Activated CD4-positive, alpha-beta T cell treated with anti-CD3 and anti-CD28 coated beads for 36 hours (primary cell): ENCODE data around the gene MPV17. TPM values are rescaled to one million over a fixed set of nuclear protein-coding genes. Genes with fewer than 3 reads are reported as not detected.
A peak's percentile ranks its signal among the peaks of the same experiment; 100 is the strongest.

ENCODE experiments used
- ATAC-seq: fragments of 200-7000 bp; cut with Tn5 transposase; one replicate; pipeline ENCODE4 v1.10.0; 2021; ENCODE audit warnings: mild to moderate bottlenecking, moderate library complexity
- CTCF ChIA-PET: fragments of 350-600 bp; sonication (Branson Sonifier 250); formaldehyde crosslinking; loops from one replicate; lab custom pipeline; 2021; ENCODE audit warnings: antibody characterized with exemption; lab: Charles Lee
- POLR2A ChIA-PET: fragments of 350-600 bp; sonication (Branson Sonifier 250); formaldehyde crosslinking; loops from one replicate; lab custom pipeline; 2021; ENCODE audit warnings: antibody characterized with exemption, inconsistent platforms; lab: Charles Lee
- DNase-seq: peaks from one replicate; pipeline ENCODE4 v3.0.0-alpha.2; 2020
- H3K27ac Mint-ChIP-seq: one replicate; pipeline ENCODE4 v1.8.0; 2021; ENCODE audit warnings: mixed read lengths
- H3K27me3 Mint-ChIP-seq: one replicate; pipeline ENCODE4 v1.8.0; 2021; ENCODE audit warnings: mixed read lengths
- H3K36me3 Mint-ChIP-seq: one replicate; pipeline ENCODE4 v1.8.0; 2021; ENCODE audit warnings: low read depth, mixed read lengths
- H3K4me1 Mint-ChIP-seq: one replicate; pipeline ENCODE4 v1.8.0; 2021; ENCODE audit warnings: mixed read lengths
- H3K4me3 Mint-ChIP-seq: one replicate; pipeline ENCODE4 v1.8.0; 2021; ENCODE audit warnings: mild to moderate bottlenecking, moderate library complexity, mixed read lengths
- H3K9me3 Mint-ChIP-seq: one replicate; pipeline ENCODE4 v1.8.0; 2021; ENCODE audit warnings: low read depth, mixed read lengths
- intact Hi-C, 2 experiments: fragments of 100-400 bp; cut with DNase I in 1 of 2; cut with micrococcal nuclease in 1 of 2; formaldehyde crosslinking; loops; one replicate each; pipeline versions ENCODE4 v1.14.2 to v1.15.1; 2022 to 2024; cut with DNase I, micrococcal nuclease
- total RNA-seq, 2 experiments: library from RNA; stranded (reverse); gene quantifications; one replicate each; pipeline ENCODE4 v1.2.3, GENCODE V29; 2021

The MPV17 gene
- total RNA-seq = 100 to 1,000 TPM in 1 of 2 experiments, 10 to 100 TPM in 1; 93.4 to 103 TPM

GRCh38 chr2:27322766-27323595 lies at the start of gene MPV17:
Gene MPV17 (minus strand): TSS chr2:27323097. CDS start chr2:27322517, 580 bp downstream.
- CTCF ChIA-PET = interaction anchor here (0.6 to 1.4 kb wide), 9 partner anchors 20 to 382 kb away, joined by 3 to 7 read pairs (median 3); partner anchors contain the start of gene TRIM54
- Mint-ChIP-seq H3K27me3 (no peaks in the 10 kb centered on the region), H3K4me1 (peaks cover 17% of the 10 kb centered on the region), H3K9me3 (no peaks in the 10 kb centered on the region), H3K27ac (peak within 1 kb of the TSS; percentile 98), H3K36me3 (peaks cover 23% of the 10 kb centered on the region), H3K4me3 (peak within 1 kb of the TSS; percentile 98)
- DNase-seq = peak; percentile 94
- peak; percentile 99 for ATAC-seq
- POLR2A ChIA-PET = interaction anchor here (0.6 kb wide), 2 partner anchors 7 to 131 kb away, joined by 3 read pairs; no protein-coding TSS in a partner anchor
- intact Hi-C loops = loop anchor here (1.0 to 2.0 kb wide), 9 partner anchors 33 to 272 kb away; partner anchors contain the start of genes EIF2B4 (in 2 of the 2), GTF3C2 (in 2 of the 2), SNX17 (in 2 of the 2) and AGBL5 (in 1 of the 2)

DNA sequence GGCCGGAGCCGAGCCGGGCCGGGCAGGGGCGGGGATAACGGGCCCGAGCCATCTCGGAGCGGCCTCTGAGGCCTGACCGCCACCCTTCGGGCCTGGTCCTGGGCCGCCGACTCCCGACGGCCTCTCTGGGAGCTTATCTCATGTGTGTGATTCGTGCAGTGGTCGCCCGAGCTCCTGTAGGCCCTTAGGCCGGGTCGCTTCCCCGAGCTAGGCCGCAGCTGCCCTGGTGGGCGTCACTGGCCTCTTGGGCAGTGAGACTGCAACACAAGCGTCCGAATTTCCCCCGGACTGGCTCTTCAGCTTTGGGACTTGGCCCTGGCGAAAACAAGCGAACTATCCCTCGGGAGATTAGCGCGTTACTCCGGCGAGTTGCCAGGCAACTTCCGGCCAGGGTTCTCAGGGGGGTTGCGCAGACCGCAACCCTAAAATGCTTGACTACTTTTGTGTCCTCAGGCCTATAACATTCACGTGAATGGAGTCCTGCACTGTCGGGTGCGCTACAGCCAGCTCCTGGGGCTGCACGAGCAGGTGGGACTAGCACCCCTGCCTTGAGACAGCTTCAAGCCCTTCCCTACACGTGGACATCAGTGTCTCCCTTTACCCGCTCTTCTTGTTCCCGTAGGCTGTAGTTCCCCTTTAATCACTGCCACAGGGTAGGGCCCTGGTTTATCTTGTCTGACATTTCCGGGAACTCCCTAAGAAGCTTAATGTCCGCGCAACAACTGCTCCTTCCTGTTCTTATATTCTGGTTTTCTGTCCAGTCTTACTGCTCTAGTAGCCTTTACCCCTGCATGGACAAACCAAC lies 48.1 kb upstream of the MPV17 start:
- peaks cover 39% of the 10 kb centered on the region for H3K4me1 Mint-ChIP-seq
- peak; percentile 52 for DNase-seq
- ATAC-seq = peak; percentile 7
- H3K27ac Mint-ChIP-seq = peak overlapping the region; percentile 95
- CTCF ChIA-PET = interaction anchor here (0.5 to 2.9 kb wide), 5 partner anchors 9 to 312 kb away, joined by 3 to 18 read pairs (median 4); partner anchors contain the start of genes GTF3C2 and ZNF513
- POLR2A ChIA-PET = interaction anchor here (0.7 to 1.7 kb wide), 2 partner anchors 14 to 39 kb away, joined by 3 to 5 read pairs; partner anchors contain the start of genes GTF3C2 and PPM1G
- no peaks in the 10 kb centered on the region for H3K27me3 Mint-ChIP-seq
- H3K9me3 Mint-ChIP-seq = no peaks in the 10 kb centered on the region
- H3K36me3 Mint-ChIP-seq = peaks cover 53% of the 10 kb centered on the region
- H3K4me3 Mint-ChIP-seq = peak overlapping the region; percentile 90
- intact Hi-C loops = loop anchor here (1.0 to 5.0 kb wide), 18 partner anchors 9 to 521 kb away; partner anchors contain the start of genes GTF3C2 (in 2 of the 2), IFT172 (in 2 of the 2), MPV17 (in 2 of the 2) and NRBP1 (in 2 of the 2)

DNA sequence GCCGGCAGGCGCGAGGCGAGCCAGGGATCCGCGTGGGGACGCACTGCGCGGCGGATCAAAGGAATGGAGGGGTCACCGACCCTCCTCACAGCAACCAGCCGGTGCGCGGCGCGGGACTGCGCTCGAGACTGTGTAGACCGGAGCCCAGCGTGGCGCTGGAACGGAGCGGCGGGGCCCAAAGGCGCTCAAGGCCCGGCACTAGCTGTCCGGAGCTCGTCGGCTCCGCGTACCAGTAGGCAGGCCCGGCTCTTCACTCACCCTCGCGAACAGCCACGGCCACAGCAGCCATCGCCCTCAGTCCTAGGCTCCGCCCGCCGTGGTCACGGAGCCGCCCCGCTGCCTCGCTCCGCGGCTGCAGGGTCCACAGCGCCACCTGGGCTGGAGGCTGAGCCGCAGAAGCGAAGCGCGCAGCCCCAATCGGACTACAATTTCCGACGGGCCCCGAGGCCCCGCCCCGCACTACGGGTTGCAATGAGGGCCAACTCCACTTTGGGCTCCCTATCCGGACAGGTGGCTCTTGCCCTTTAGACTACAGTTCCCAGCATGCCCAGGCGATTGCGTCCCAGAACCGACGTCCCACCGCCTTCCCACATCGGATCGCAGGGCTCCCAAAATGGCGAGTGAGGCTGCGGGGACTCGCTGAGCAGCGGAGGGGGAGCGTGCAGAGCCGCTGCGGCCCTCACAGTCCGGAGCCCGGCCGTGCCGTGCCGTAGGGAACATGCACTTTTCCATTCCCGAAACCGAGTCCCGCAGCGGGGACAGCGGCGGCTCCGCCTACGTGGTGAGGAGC lies 47.3 kb upstream of the MPV17 start, which contains the start of the genes EIF2B4 and SNX17:
Gene EIF2B4 (minus strand): TSS at position 313 of the 790 bp plus-strand sequence. CDS start 24 bp downstream, at position 289.
Gene SNX17 (plus strand): TSS at position 591 of the 790 bp plus-strand sequence. CDS start 128 bp downstream, at position 719.
- POLR2A ChIA-PET = interaction anchor here (0.5 to 1.6 kb wide), 3 partner anchors 14 to 883 kb away, joined by 3 to 10 read pairs (median 10); partner anchors contain the start of gene GTF3C2
- DNase-seq (peak; percentile 99), ATAC-seq (peak; percentile 95)
- H3K4me1 Mint-ChIP-seq = peaks cover 39% of the 10 kb centered on the region
- H3K27ac Mint-ChIP-seq = peak within 1 kb of the TSS; percentile 95
- H3K36me3 Mint-ChIP-seq = peaks cover 50% of the 10 kb centered on the region
- intact Hi-C loops = loop anchor here (1.0 to 5.0 kb wide), 18 partner anchors 10 to 522 kb away; partner anchors contain the start of genes GTF3C2 (in 2 of the 2), IFT172 (in 2 of the 2), MPV17 (in 2 of the 2) and NRBP1 (in 2 of the 2)
- no peaks in the 10 kb centered on the region for H3K9me3 Mint-ChIP-seq
- peak within 1 kb of the TSS; percentile 90 for H3K4me3 Mint-ChIP-seq
- CTCF ChIA-PET = interaction anchor here (0.5 to 2.9 kb wide), 12 partner anchors 10 to 313 kb away, joined by 3 to 18 read pairs (median 4); partner anchors contain the start of genes PPM1G, SLC4A1AP and ZNF513
- no peaks in the 10 kb centered on the region for H3K27me3 Mint-ChIP-seq

DNA sequence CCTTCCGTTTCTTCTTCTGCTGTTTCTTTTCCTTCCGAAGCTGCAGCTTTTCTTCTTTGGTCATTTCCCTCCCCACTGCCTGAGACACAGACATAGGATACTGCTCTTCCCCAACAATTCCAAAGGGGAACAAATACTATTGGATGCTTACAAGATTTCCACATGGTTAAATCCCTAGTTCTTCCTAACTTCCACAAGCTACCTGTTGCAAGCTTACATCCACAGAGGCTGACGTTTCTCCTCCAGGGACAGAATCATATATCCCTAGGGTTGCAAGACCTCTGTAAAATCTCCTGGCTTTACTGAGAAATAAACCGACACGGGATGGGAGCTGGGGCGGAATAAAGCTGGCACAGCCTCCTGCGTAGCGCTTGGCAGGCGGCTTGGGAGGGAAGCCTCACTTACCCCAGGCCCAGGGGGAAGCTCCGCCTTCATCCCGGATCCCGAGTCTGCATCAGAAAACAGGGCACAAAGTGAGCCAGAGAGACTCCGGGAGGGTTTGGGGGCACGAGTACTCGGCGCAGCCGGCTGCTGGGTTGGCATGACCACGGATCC lies 46.7 kb upstream of the MPV17 start:
- H3K36me3 Mint-ChIP-seq = peaks cover 48% of the 10 kb centered on the region
- intact Hi-C loops = loop anchor here (1.0 to 5.0 kb wide), 18 partner anchors 11 to 523 kb away; partner anchors contain the start of genes GTF3C2 (in 2 of the 2), IFT172 (in 2 of the 2), MPV17 (in 2 of the 2) and NRBP1 (in 2 of the 2)
- ATAC-seq (peak; percentile 7), DNase-seq (no peak)
- peak overlapping the region; percentile 85 for H3K27ac Mint-ChIP-seq
- ChIA-PET CTCF (interaction anchor here (0.5 to 2.9 kb wide), 16 partner anchors 9 to 1639 kb away, joined by 3 to 10 read pairs (median 4); partner anchors contain the start of genes GTF3C2, PPM1G and SLC4A1AP), POLR2A (interaction anchor here (0.5 to 1.6 kb wide), 3 partner anchors 13 to 883 kb away, joined by 3 to 10 read pairs (median 10); partner anchors contain the start of gene GTF3C2)
- H3K9me3 Mint-ChIP-seq = no peaks in the 10 kb centered on the region
- H3K4me1 Mint-ChIP-seq = peaks cover 39% of the 10 kb centered on the region
- no peaks in the 10 kb centered on the region for H3K27me3 Mint-ChIP-seq
- peak overlapping the region; percentile 90 for H3K4me3 Mint-ChIP-seq

DNA sequence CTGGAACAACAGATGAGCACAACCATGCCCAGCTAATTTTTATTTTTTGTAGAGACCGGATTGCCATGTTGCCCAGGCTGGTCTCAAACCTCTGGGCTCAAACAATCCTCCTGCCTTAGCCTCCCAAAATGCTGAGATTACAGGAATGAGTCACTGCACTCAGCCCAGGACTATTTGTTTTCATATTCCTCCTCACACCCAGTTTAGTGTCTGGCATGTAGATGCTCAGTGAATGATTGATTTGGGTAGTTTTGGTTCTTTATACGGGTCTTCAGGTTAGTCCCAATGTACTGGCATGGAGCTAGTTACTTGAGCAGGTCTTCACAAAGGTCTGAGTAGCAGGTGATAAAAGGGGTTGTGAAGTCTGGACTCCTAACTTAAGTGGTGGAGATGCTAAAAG lies 41.0 kb upstream of the MPV17 start:
- CTCF ChIA-PET = no interaction called here
- H3K4me3 Mint-ChIP-seq = no peak overlapping the region
- DNase-seq = no peak
- H3K27ac Mint-ChIP-seq = peak overlapping the region; percentile 5
- peaks cover 33% of the 10 kb centered on the region for H3K36me3 Mint-ChIP-seq
- intact Hi-C loops = no loop called here
- H3K4me1 Mint-ChIP-seq = peaks cover 28% of the 10 kb centered on the region
- no peaks in the 10 kb centered on the region for H3K27me3 Mint-ChIP-seq
- POLR2A ChIA-PET = interaction anchor here (0.6 kb wide), 1 partner anchor 166 kb away, joined by 3 read pairs; no protein-coding TSS in a partner anchor
- ATAC-seq = peak; percentile 34
- no peaks in the 10 kb centered on the region for H3K9me3 Mint-ChIP-seq

DNA sequence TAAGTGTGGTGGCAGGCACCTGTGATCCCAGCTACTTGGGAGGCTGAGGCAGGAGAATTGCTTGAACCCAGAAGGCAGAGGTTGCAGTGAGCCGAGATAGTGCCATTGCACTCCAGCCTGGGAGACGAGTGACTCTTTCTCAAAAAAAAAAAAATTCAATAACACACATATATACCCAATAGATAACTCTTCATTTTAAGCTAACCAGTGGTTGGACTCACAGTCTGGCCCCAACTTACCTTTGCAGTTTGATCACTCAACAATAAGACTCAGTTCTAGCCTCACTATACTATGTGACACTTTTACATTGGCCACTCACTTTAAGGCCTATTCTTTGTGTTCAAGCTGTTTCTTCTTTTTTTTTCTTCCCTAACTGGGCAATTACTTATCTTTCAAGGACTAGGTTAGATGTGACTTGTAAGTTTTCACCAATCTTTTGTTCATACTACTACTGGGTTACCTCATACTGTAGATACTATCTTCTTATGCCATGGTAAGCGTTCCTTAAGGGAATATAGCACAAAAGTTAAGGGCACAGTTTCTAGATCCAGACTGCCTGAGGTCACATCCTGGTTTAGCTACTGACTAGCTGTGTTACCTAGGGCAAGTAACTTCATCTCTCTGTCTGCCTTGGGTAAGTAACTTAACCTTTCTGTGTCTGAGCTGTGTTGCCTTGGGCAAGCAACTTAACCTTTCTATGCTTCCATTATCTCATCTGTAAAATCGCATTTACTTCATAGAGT lies 40.0 kb upstream of the MPV17 start:
- no peak for DNase-seq
- POLR2A ChIA-PET = interaction anchor here (0.6 kb wide), 1 partner anchor 23 kb away, joined by 5 read pairs; no protein-coding TSS in a partner anchor
- no peaks in the 10 kb centered on the region for H3K9me3 Mint-ChIP-seq
- no peak overlapping the region for H3K27ac Mint-ChIP-seq
- H3K4me1 Mint-ChIP-seq = peaks cover 32% of the 10 kb centered on the region
- H3K36me3 Mint-ChIP-seq = peaks cover 35% of the 10 kb centered on the region
- no peak for ATAC-seq
- intact Hi-C loops = no loop called here
- no peak overlapping the region for H3K4me3 Mint-ChIP-seq
- no peaks in the 10 kb centered on the region for H3K27me3 Mint-ChIP-seq
- CTCF ChIA-PET = no interaction called here

DNA sequence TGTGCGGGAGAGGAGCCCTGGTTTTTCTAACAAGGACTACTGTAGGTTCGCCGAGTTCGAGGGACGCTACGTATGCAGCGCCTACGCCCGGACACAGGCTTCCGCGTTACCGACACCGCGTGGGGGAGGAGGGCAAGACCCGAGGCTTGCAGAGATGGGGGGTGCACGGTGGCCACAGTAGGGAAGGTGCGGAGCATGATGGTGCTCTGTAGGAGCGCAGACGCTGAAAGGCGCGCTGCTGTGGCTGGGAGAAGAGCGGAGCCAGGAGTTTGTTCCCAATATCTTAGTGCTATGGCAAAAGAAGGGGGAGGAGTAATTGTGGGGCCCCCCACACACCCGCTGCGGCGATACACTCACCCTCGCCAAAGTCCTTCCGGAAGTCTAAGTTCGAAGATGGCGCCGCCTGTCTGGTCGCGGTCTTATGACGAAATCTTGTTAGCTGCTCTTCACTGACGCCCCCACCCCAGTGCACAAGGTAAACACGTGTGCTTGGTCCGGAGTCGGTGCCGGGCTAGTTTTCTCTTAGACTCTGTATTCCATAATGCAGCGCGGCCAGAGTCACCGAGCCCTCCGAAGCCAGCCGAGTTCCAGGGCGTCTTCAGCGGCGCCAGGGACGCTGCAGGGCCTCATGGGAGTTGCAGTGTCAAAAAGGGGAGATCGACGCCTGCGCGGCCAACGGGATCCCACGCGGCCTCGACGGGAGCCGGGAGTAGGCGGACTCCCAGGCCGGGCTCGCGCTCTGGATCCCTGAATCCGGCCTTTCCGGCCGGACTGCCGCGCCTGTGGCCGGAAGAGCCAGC lies 33.7 kb upstream of the MPV17 start, which contains the start of gene GTF3C2:
Gene GTF3C2 (minus strand): TSS at position 383 of the 800 bp plus-strand sequence. CDS start 13,210 bp downstream, outside the sequence.
- peak; percentile 82 for ATAC-seq
- H3K9me3 Mint-ChIP-seq = no peaks in the 10 kb centered on the region
- ChIA-PET POLR2A (interaction anchor here (1.4 to 2.0 kb wide), 3 partner anchors 13 to 272 kb away, joined by 3 to 10 read pairs (median 5); partner anchors contain the start of genes CCDC121 and GPN1), CTCF (interaction anchor here (0.7 to 1.5 kb wide), 6 partner anchors 11 to 306 kb away, joined by 3 to 5 read pairs (median 4); no protein-coding TSS in a partner anchor)
- H3K27ac Mint-ChIP-seq = peak within 1 kb of the TSS; percentile 100
- intact Hi-C loops = loop anchor here (1.0 to 5.0 kb wide), 20 partner anchors 14 to 1034 kb away; partner anchors contain the start of genes ATRAID (in 2 of the 2), EIF2B4 (in 2 of the 2), IFT172 (in 2 of the 2) and MPV17 (in 2 of the 2)
- H3K36me3 Mint-ChIP-seq = peaks cover 19% of the 10 kb centered on the region
- no peaks in the 10 kb centered on the region for H3K27me3 Mint-ChIP-seq
- H3K4me1 Mint-ChIP-seq = peaks cover 50% of the 10 kb centered on the region
- peak within 1 kb of the TSS; percentile 98 for H3K4me3 Mint-ChIP-seq
- DNase-seq = peak; percentile 96

DNA sequence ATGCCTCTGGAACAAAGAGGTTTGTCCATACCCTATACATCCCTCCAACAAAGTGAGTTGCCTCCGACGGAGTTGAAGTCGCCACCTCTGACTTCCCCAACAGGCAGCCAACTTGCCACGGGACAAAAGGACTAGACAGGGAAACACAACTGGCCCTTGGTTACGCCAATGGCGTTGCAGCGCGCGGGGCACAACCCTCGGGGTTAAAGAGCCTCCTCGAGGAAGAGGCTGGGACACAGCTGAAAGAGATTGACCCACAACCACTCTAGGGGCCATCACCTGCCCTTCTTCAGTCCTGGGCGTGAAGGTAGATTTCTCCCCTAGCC lies 33.1 kb upstream of the MPV17 start:
- peaks cover 21% of the 10 kb centered on the region for H3K36me3 Mint-ChIP-seq
- intact Hi-C loops = loop anchor here (1.0 to 5.0 kb wide), 20 partner anchors 14 to 1035 kb away; partner anchors contain the start of genes ATRAID (in 2 of the 2), EIF2B4 (in 2 of the 2), IFT172 (in 2 of the 2) and MPV17 (in 2 of the 2)
- peak overlapping the region; percentile 100 for H3K27ac Mint-ChIP-seq
- ChIA-PET CTCF (interaction anchor here (1.0 to 1.5 kb wide), 2 partner anchors 13 to 76 kb away, joined by 4 to 5 read pairs; no protein-coding TSS in a partner anchor), POLR2A (interaction anchor here (1.4 to 2.0 kb wide), 3 partner anchors 13 to 273 kb away, joined by 3 to 10 read pairs (median 5); partner anchors contain the start of genes CCDC121 and GPN1)
- H3K4me3 Mint-ChIP-seq = peak overlapping the region; percentile 98
- no peaks in the 10 kb centered on the region for H3K9me3 Mint-ChIP-seq
- DNase-seq (no peak), ATAC-seq (peak; percentile 28)
- peaks cover 51% of the 10 kb centered on the region for H3K4me1 Mint-ChIP-seq
- no peaks in the 10 kb centered on the region for H3K27me3 Mint-ChIP-seq
